ENCODE data around the gene VPS18.

- TF ChIP-seq, protein P1, sequence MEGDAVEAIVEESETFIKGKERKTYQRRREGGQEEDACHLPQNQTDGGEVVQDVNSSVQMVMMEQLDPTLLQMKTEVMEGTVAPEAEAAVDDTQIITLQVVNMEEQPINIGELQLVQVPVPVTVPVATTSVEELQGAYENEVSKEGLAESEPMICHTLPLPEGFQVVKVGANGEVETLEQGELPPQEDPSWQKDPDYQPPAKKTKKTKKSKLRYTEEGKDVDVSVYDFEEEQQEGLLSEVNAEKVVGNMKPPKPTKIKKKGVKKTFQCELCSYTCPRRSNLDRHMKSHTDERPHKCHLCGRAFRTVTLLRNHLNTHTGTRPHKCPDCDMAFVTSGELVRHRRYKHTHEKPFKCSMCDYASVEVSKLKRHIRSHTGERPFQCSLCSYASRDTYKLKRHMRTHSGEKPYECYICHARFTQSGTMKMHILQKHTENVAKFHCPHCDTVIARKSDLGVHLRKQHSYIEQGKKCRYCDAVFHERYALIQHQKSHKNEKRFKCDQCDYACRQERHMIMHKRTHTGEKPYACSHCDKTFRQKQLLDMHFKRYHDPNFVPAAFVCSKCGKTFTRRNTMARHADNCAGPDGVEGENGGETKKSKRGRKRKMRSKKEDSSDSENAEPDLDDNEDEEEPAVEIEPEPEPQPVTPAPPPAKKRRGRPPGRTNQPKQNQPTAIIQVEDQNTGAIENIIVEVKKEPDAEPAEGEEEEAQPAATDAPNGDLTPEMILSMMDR (IDR thresholded peaks at IDR 0.05) = no peak
- no peak for TF ChIP-seq POLR2A (IDR thresholded peaks at IDR 0.05)
- no peak for TF ChIP-seq POLR2AphosphoS5 (IDR thresholded peaks at IDR 0.05)
Observed at GRCh38 chr15:40917585-40917984, 23.3 kb downstream of the VPS18 start.
